HepG2 (cell line): ENCODE measurements around the gene CDK3. TPM values are rescaled to one million over a fixed set of nuclear protein-coding genes. Genes with fewer than 3 reads are reported as not detected.

Experiments
- CAMTA2 ChIP-seq: sonication (generic); formaldehyde crosslinking; IDR thresholded peaks from 2 replicates; pipeline ENCODE4 v1.4.0; 2020; ENCODE audit warnings: mild to moderate bottlenecking, missing genetic modification reagents, borderline replicate concordance
- ERF ChIP-seq: IDR thresholded peaks from 2 replicates; pipeline ENCODE4 v1.6.1; 2018; ENCODE audit warnings: missing biosample characterization, missing genetic modification reagents
- ZFP36L1 ChIP-seq: sonication (generic); formaldehyde crosslinking; IDR thresholded peaks from 2 replicates; pipeline ENCODE4 v1.8.0; 2022; ENCODE audit warnings: mild to moderate bottlenecking, missing genetic modification reagents, moderate library complexity
- polyA plus RNA-seq, 8 experiments: library from polyadenylated mRNA; depleted of rRNA in 3 of 8; stranded (reverse) in 7 of 8; unstranded in 1 of 8; fragments of >200 nt; fragmentation: Illumina TruSeq in 4 of 8; extraction: Trizol in 4 of 8; gene quantifications; 2 replicates each; pipeline versions ENCODE4 v1.2.1 to v1.2.3, GENCODE V29; 2011 to 2016; ENCODE audit warnings: low read depth in 4 of 8, missing spikeins in 1 of 8, mixed read lengths in 1 of 8; ENCODE audit not compliant: insufficient read depth in 1 of 8
- total RNA-seq, 5 experiments: library from RNA; depleted of rRNA; stranded (reverse); fragments of >200 nt; fragmentation: Illumina TruSeq; extraction: Trizol; gene quantifications; 2 replicates each; pipeline ENCODE4 v1.2.3, GENCODE V29; 2016; ENCODE audit warnings: low read depth in 1 of 5
- TF ChIP-seq, protein P1 (sequence below): sonication (generic); formaldehyde crosslinking; IDR thresholded peaks from 2 replicates; pipeline ENCODE4 v1.5.1; 2020; ENCODE audit warnings: missing genetic modification reagents, mild to moderate bottlenecking, borderline replicate concordance
- TF ChIP-seq, protein P2 (sequence below): IDR thresholded peaks from 2 replicates; pipeline ENCODE4 v1.6.1; 2016; ENCODE audit warnings: low read depth
- TF ChIP-seq, protein P3 (sequence below): sonication (generic); formaldehyde crosslinking; IDR thresholded peaks from 2 replicates; pipeline ENCODE4 v1.5.0; 2020; ENCODE audit warnings: missing genetic modification reagents, mild to moderate bottlenecking, borderline replicate concordance
- TF ChIP-seq, protein P4 (sequence below): fragments of 450-650 bp; IDR thresholded peaks from 2 replicates; pipeline ENCODE4 v1.6.1; 2017; ENCODE audit warnings: mild to moderate bottlenecking
- TF ChIP-seq, protein P5 (sequence below): sonication (generic); formaldehyde crosslinking; IDR thresholded peaks from 2 replicates; pipeline ENCODE4 v1.4.0; 2020; ENCODE audit warnings: missing genetic modification reagents, low read depth, mild to moderate bottlenecking, borderline replicate concordance
- TF ChIP-seq, protein P6 (sequence below): sonication (generic); formaldehyde crosslinking; IDR thresholded peaks from 2 replicates; pipeline ENCODE4 v1.4.0; 2020; ENCODE audit warnings: missing genetic modification reagents
- TF ChIP-seq, protein P7 (sequence below): sonication (generic); formaldehyde crosslinking; IDR thresholded peaks from 2 replicates; pipeline ENCODE4 v1.5.0; 2020; ENCODE audit warnings: mild to moderate bottlenecking, missing genetic modification reagents

The CDK3 gene
- total and polyA plus RNA-seq, 2 of the 13 experiments (the other 11 are each of a cell fraction or from before 2014, with no cell fraction given): 5.8 to 11.4 TPM

DNA sequence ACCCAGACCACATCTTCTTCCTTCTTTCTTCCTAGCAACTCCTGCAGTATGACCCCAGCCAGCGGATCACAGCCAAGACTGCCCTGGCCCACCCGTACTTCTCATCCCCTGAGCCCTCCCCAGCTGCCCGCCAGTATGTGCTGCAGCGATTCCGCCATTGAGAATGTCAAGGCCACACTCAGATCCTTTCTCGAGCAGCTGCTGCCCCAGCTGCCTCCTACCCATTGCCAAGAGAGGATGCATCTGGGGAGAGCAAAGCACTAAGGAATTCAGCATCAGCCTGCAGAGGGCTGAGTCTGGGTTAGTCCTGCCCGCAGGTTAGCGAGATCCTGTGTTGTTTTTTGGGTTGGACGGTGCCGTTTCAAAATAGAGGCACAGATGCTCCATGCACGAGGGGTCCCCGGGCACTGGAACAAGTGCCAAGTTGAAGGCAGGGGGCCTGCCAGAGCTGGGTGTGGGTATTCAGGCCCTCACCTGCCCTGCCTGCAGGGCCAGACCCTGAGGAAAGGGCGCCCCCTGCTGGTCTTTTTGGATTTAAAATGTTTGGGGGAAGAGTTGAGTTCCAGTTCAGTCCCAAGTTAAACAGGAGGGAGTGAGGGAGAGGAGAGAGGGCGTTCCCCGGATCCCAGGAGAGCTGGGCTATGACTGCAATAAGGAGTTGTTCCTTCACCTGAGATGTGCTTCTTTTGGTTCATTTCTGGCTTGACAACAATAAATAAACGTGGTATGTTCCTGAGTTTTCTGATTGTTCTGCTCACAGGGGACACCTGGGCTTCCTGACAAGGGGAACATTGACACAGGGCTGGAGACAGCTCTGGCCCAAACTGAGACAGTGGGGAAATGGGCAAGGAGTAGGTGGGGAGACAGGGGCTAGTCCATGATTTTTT is 4.9 kb downstream of the CDK3 start (continued):
- TF ChIP-seq CAMTA2 (CRISPR knock-in tag) (no peak), ZFP36L1 (CRISPR knock-in tag) (no peak), ERF (no peak)
- TF ChIP-seq, protein P1, sequence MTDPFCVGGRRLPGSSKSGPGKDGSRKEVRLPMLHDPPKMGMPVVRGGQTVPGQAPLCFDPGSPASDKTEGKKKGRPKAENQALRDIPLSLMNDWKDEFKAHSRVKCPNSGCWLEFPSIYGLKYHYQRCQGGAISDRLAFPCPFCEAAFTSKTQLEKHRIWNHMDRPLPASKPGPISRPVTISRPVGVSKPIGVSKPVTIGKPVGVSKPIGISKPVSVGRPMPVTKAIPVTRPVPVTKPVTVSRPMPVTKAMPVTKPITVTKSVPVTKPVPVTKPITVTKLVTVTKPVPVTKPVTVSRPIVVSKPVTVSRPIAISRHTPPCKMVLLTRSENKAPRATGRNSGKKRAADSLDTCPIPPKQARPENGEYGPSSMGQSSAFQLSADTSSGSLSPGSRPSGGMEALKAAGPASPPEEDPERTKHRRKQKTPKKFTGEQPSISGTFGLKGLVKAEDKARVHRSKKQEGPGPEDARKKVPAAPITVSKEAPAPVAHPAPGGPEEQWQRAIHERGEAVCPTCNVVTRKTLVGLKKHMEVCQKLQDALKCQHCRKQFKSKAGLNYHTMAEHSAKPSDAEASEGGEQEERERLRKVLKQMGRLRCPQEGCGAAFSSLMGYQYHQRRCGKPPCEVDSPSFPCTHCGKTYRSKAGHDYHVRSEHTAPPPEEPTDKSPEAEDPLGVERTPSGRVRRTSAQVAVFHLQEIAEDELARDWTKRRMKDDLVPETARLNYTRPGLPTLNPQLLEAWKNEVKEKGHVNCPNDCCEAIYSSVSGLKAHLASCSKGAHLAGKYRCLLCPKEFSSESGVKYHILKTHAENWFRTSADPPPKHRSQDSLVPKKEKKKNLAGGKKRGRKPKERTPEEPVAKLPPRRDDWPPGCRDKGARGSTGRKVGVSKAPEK (CRISPR knock-in tag): no peak
- TF ChIP-seq, protein P2, sequence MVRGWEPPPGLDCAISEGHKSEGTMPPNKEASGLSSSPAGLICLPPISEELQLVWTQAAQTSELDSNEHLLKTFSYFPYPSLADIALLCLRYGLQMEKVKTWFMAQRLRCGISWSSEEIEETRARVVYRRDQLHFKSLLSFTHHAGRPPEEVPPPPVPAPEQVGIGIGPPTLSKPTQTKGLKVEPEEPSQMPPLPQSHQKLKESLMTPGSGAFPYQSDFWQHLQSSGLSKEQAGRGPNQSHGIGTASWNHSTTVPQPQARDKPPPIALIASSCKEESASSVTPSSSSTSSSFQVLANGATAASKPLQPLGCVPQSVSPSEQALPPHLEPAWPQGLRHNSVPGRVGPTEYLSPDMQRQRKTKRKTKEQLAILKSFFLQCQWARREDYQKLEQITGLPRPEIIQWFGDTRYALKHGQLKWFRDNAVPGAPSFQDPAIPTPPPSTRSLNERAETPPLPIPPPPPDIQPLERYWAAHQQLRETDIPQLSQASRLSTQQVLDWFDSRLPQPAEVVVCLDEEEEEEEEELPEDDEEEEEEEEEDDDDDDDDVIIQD (CRISPR knock-in tag): no peak
- TF ChIP-seq, protein P3, sequence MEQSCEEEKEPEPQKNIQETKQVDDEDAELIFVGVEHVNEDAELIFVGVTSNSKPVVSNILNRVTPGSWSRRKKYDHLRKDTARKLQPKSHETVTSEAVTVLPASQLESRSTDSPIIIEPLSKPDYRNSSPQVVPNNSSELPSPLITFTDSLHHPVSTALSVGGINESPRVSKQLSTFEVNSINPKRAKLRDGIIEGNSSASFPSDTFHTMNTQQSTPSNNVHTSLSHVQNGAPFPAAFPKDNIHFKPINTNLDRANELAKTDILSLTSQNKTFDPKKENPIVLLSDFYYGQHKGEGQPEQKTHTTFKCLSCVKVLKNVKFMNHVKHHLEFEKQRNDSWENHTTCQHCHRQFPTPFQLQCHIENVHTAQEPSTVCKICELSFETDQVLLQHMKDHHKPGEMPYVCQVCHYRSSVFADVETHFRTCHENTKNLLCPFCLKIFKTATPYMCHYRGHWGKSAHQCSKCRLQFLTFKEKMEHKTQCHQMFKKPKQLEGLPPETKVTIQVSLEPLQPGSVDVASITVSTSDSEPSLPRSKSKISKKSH (CRISPR knock-in tag): no peak
- TF ChIP-seq, protein P4, sequence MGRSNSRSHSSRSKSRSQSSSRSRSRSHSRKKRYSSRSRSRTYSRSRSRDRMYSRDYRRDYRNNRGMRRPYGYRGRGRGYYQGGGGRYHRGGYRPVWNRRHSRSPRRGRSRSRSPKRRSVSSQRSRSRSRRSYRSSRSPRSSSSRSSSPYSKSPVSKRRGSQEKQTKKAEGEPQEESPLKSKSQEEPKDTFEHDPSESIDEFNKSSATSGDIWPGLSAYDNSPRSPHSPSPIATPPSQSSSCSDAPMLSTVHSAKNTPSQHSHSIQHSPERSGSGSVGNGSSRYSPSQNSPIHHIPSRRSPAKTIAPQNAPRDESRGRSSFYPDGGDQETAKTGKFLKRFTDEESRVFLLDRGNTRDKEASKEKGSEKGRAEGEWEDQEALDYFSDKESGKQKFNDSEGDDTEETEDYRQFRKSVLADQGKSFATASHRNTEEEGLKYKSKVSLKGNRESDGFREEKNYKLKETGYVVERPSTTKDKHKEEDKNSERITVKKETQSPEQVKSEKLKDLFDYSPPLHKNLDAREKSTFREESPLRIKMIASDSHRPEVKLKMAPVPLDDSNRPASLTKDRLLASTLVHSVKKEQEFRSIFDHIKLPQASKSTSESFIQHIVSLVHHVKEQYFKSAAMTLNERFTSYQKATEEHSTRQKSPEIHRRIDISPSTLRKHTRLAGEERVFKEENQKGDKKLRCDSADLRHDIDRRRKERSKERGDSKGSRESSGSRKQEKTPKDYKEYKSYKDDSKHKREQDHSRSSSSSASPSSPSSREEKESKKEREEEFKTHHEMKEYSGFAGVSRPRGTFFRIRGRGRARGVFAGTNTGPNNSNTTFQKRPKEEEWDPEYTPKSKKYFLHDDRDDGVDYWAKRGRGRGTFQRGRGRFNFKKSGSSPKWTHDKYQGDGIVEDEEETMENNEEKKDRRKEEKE: no peak
- TF ChIP-seq, protein P5, sequence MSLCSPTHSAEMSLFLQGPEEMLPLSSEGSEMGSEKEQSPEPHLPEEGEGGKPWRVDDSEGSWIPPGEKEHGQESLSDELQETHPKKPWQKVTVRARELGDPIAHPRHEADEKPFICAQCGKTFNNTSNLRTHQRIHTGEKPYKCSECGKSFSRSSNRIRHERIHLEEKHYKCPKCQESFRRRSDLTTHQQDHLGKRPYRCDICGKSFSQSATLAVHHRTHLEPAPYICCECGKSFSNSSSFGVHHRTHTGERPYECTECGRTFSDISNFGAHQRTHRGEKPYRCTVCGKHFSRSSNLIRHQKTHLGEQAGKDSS (CRISPR knock-in tag): no peak
- TF ChIP-seq, protein P6, sequence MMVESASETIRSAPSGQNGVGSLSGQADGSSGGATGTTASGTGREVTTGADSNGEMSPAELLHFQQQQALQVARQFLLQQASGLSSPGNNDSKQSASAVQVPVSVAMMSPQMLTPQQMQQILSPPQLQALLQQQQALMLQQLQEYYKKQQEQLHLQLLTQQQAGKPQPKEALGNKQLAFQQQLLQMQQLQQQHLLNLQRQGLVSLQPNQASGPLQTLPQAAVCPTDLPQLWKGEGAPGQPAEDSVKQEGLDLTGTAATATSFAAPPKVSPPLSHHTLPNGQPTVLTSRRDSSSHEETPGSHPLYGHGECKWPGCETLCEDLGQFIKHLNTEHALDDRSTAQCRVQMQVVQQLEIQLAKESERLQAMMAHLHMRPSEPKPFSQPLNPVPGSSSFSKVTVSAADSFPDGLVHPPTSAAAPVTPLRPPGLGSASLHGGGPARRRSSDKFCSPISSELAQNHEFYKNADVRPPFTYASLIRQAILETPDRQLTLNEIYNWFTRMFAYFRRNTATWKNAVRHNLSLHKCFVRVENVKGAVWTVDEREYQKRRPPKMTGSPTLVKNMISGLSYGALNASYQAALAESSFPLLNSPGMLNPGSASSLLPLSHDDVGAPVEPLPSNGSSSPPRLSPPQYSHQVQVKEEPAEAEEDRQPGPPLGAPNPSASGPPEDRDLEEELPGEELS (CRISPR knock-in tag): no peak
- TF ChIP-seq, protein P7, sequence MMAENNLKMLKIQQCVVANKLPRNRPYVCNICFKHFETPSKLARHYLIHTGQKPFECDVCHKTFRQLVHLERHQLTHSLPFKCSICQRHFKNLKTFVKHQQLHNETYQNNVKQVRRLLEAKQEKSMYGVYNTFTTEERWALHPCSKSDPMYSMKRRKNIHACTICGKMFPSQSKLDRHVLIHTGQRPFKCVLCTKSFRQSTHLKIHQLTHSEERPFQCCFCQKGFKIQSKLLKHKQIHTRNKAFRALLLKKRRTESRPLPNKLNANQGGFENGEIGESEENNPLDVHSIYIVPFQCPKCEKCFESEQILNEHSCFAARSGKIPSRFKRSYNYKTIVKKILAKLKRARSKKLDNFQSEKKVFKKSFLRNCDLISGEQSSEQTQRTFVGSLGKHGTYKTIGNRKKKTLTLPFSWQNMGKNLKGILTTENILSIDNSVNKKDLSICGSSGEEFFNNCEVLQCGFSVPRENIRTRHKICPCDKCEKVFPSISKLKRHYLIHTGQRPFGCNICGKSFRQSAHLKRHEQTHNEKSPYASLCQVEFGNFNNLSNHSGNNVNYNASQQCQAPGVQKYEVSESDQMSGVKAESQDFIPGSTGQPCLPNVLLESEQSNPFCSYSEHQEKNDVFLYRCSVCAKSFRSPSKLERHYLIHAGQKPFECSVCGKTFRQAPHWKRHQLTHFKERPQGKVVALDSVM (CRISPR knock-in tag): 0 out of 2 replicates have a peak, but pooled peaks have one; percentile 11
